ENCODE data around the gene NSD2. TPM values are rescaled to one million over a fixed set of nuclear protein-coding genes. Genes with fewer than 3 reads are reported as not detected.
A peak's percentile ranks its signal among the peaks of the same experiment; 100 is the strongest.
"Not testable (repeated sequence)": the region's sequence is repeated elsewhere in the genome, so short reads cannot be mapped to it uniquely, and the experiment has no call there.

NSD2 gene
- total RNA-seq, 1 donor = 84.7 TPM

- H3K4me3 ChIP-seq (ENCODE audit: low read depth, low read length) = no peak overlapping the region
- no peak for TF ChIP-seq CTCF (IDR thresholded peaks at IDR 0.05; ENCODE audit: insufficient read depth, low read length)
- peak; percentile 18 for DNase-seq (ENCODE audit: low read depth)
Observed at GRCh38 chr4:2011583-2011982, 140.4 kb downstream of the NSD2 start.

GRCh38 chr4:2015008-2015407 lies 143.8 kb downstream of the NSD2 start:
- no peak for TF ChIP-seq CTCF (IDR thresholded peaks at IDR 0.05; ENCODE audit: insufficient read depth, low read length)
- no peak overlapping the region for H3K4me3 ChIP-seq (ENCODE audit: low read depth, low read length)
- DNase-seq (ENCODE audit: low read depth) = no peak

- H3K4me3 ChIP-seq (ENCODE audit: low read depth, low read length) = not testable (repeated sequence)
- peak; percentile 46 for DNase-seq (ENCODE audit: low read depth)
Observed at GRCh38 chr4:2021358-2022018, 150.3 kb downstream of the NSD2 start.

GRCh38 chr4:2024683-2025082 lies 153.5 kb downstream of the NSD2 start:
- no peak overlapping the region for H3K4me3 ChIP-seq (ENCODE audit: low read depth, low read length)
- DNase-seq (ENCODE audit: low read depth) = no peak
- no peak for TF ChIP-seq CTCF (IDR thresholded peaks at IDR 0.05; ENCODE audit: insufficient read depth, low read length)

GRCh38 chr4:2025817-2026216 lies 154.6 kb downstream of the NSD2 start:
- no peak for TF ChIP-seq CTCF (IDR thresholded peaks at IDR 0.05; ENCODE audit: insufficient read depth, low read length)
- H3K4me3 ChIP-seq (ENCODE audit: low read depth, low read length) = no peak overlapping the region
- DNase-seq (ENCODE audit: low read depth) = no peak

GRCh38 chr4:2027120-2027519 lies 155.9 kb downstream of the NSD2 start:
- H3K4me3 ChIP-seq (ENCODE audit: low read depth, low read length); DNase-seq (ENCODE audit: low read depth): not testable (repeated sequence)

GRCh38 chr4:2031161-2031560 lies 160.0 kb downstream of the NSD2 start:
- not testable (repeated sequence) for DNase-seq (ENCODE audit: low read depth); H3K4me3 ChIP-seq (ENCODE audit: low read depth, low read length)

Small RNAs within 50 kb of the gene (small RNA-seq; reads per million reads assigned to genes)
- gene SCARNA22 = 11,191 reads per million, percentile 100 among the genes with 10 or more reads in this experiment

Other genes starting within 250 kb of the NSD2 start
- gene FAM53A, start 187.1 kb upstream of the NSD2 start, total RNA-seq (ENCODE audit: low replicate concordance) = 1.6 and 2.5 TPM in 2 replicates
- 48.2 and 89.1 TPM in 2 replicates for gene SLBP, start 159.1 kb upstream of the NSD2 start, total RNA-seq (ENCODE audit: low replicate concordance)
- gene TMEM129, start 150.1 kb upstream of the NSD2 start, total RNA-seq (ENCODE audit: low replicate concordance) = 16.6 and 25.6 TPM in 2 replicates
- 3.2 and 23.9 TPM in 2 replicates for gene TACC3, start 149.9 kb upstream of the NSD2 start, total RNA-seq (ENCODE audit: low replicate concordance)
- gene FGFR3, start 78.1 kb upstream of the NSD2 start, total RNA-seq (ENCODE audit: low replicate concordance) = 0.33 and 0.45 TPM in 2 replicates
- 51.1 and 51.7 TPM in 2 replicates for gene LETM1, start 15.2 kb upstream of the NSD2 start, total RNA-seq (ENCODE audit: low replicate concordance)
- 14.8 and 26.2 TPM in 2 replicates for gene NELFA, start 137.6 kb downstream of the NSD2 start, total RNA-seq (ENCODE audit: low replicate concordance)
- gene NAT8L, start 187.9 kb downstream of the NSD2 start, total RNA-seq (ENCODE audit: low replicate concordance) = 0.09 and 0.25 TPM in 2 replicates

Measured in fibroblast of the aortic adventitia (primary cell).